RCC 7860 (cell line): ENCODE measurements around the gene RTN1.

Source experiments
- DNase-seq: peaks from one replicate; pipeline ENCODE4 v3.0.0-alpha.2; 2015; ENCODE audit warnings: low spot score
- FAIRE-seq: peaks from 2 replicates; lab custom pipeline; 2012; peaks lifted over from hg19 to GRCh38; lab: Jason Lieb, UNC

The RTN1 gene

GRCh38 chr14:59576332-59577294 is 294.0 kb downstream of the RTN1 start, which contains the start of gene CCDC175:
Gene CCDC175 (minus strand): TSS chr14:59576812. CDS start chr14:59576775, 37 bp downstream.
- DNase-seq (peak; percentile 20), FAIRE-seq (no peak)

DNA sequence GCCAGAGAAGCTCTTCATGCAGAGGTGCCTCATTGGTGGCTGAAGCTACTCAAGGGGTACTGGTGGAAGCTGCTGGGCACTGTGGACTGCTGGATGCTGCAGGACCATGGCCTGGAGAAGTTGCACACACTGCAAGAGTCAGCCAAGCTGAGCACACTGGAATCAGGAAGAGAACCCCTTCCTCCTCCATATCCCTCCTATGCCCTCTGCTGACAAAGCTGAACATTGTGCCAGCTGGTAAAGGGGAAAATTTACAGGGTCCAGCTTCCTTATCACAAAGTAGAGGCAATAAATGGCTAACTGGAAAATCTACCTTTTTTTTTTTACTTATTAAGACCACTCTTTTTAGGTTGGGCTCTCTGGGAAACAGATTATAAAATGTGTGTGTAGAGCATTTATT is 300.5 kb downstream of the RTN1 start:
- no peak for FAIRE-seq
- no peak for DNase-seq

- FAIRE-seq, result no peak
- DNase-seq, result no peak
These were observed 303.9 kb downstream of the RTN1 start for GRCh38 chr14:59566725-59567124.

GRCh38 chr14:59566296-59566695 is 304.3 kb downstream of the RTN1 start:
- FAIRE-seq, result no peak
- DNase-seq, result no peak

- FAIRE-seq, result no peak
- no peak for DNase-seq
These were observed 305.5 kb downstream of the RTN1 start for GRCh38 chr14:59565087-59565486.

- no peak for DNase-seq
- no peak for FAIRE-seq
These were observed 306.2 kb downstream of the RTN1 start for GRCh38 chr14:59564366-59564765.

- DNase-seq, result no peak
- no peak for FAIRE-seq
These were observed 323.3 kb downstream of the RTN1 start for GRCh38 chr14:59547310-59547709.
